ENCODE results near the gene NAA60. TPM values are rescaled to one million over a fixed set of nuclear protein-coding genes. Genes with fewer than 3 reads are reported as not detected.
A peak's percentile ranks its signal among the peaks of the same experiment; 100 is the strongest.

Gene NAA60
- total RNA-seq, 1 donor from 2014 or later, result 75.5 TPM

- H3K9me3 Mint-ChIP-seq (ENCODE audit: unreplicated experiment), result no peaks in the 10 kb centered on the region
- DNase-seq (ENCODE audit: low spot score), result peak; percentile 48
- H3K4me3 Mint-ChIP-seq (ENCODE audit: unreplicated experiment), result peak overlapping the region; percentile 98
- peaks cover 9% of the 10 kb centered on the region for H3K4me1 Mint-ChIP-seq (ENCODE audit: unreplicated experiment)
- TF ChIP-seq CTCF (IDR thresholded peaks at IDR 0.05; ENCODE audit: unreplicated experiment), result no peak
- peaks cover 32% of the 10 kb centered on the region for H3K36me3 Mint-ChIP-seq (ENCODE audit: low read depth, unreplicated experiment)
- H3K27me3 Mint-ChIP-seq (ENCODE audit: unreplicated experiment), result peaks cover 17% of the 10 kb centered on the region
- peak overlapping the region; percentile 98 for H3K27ac Mint-ChIP-seq (ENCODE audit: unreplicated experiment)
Measured at GRCh38 chr16:3444032-3444388, 530 bp downstream of the NAA60 start.

- H3K36me3 Mint-ChIP-seq (ENCODE audit: low read depth, unreplicated experiment), result peaks cover 13% of the 10 kb centered on the region
- peaks cover under 1% of the 10 kb centered on the region for H3K9me3 Mint-ChIP-seq (ENCODE audit: unreplicated experiment)
- no peak overlapping the region for H3K4me3 Mint-ChIP-seq (ENCODE audit: unreplicated experiment)
- H3K27me3 Mint-ChIP-seq (ENCODE audit: unreplicated experiment), result peaks cover 16% of the 10 kb centered on the region
- TF ChIP-seq CTCF (IDR thresholded peaks at IDR 0.05; ENCODE audit: unreplicated experiment), result no peak
- H3K4me1 Mint-ChIP-seq (ENCODE audit: unreplicated experiment), result peaks cover 29% of the 10 kb centered on the region
- no peak overlapping the region for H3K27ac Mint-ChIP-seq (ENCODE audit: unreplicated experiment)
- DNase-seq (ENCODE audit: low spot score), result no peak
Measured at GRCh38 chr16:3454093-3454492, 10.6 kb downstream of the NAA60 start.

GRCh38 chr16:3454631-3455147 lies 11.2 kb downstream of the NAA60 start:
- no peak for TF ChIP-seq CTCF (IDR thresholded peaks at IDR 0.05; ENCODE audit: unreplicated experiment)
- Mint-ChIP-seq H3K9me3 (ENCODE audit: unreplicated experiment) (peaks cover 4% of the 10 kb centered on the region), H3K27me3 (ENCODE audit: unreplicated experiment) (peaks cover 16% of the 10 kb centered on the region), H3K36me3 (ENCODE audit: low read depth, unreplicated experiment) (peaks cover 14% of the 10 kb centered on the region), H3K4me3 (ENCODE audit: unreplicated experiment) (no peak overlapping the region), H3K27ac (ENCODE audit: unreplicated experiment) (peak overlapping the region; percentile 49), H3K4me1 (ENCODE audit: unreplicated experiment) (peaks cover 35% of the 10 kb centered on the region)
- no peak for DNase-seq (ENCODE audit: low spot score)

- TF ChIP-seq CTCF (IDR thresholded peaks at IDR 0.05; ENCODE audit: unreplicated experiment), result peak; percentile 55
- Mint-ChIP-seq H3K27me3 (ENCODE audit: unreplicated experiment) (peaks cover 22% of the 10 kb centered on the region), H3K27ac (ENCODE audit: unreplicated experiment) (peak overlapping the region; percentile 92), H3K4me3 (ENCODE audit: unreplicated experiment) (peak overlapping the region; percentile 81), H3K36me3 (ENCODE audit: low read depth, unreplicated experiment) (peaks cover 12% of the 10 kb centered on the region), H3K9me3 (ENCODE audit: unreplicated experiment) (peaks cover 4% of the 10 kb centered on the region), H3K4me1 (ENCODE audit: unreplicated experiment) (peaks cover 47% of the 10 kb centered on the region)
- DNase-seq (ENCODE audit: low spot score), result peak; percentile 96
Measured at GRCh38 chr16:3457434-3458252, 14.2 kb downstream of the NAA60 start.

GRCh38 chr16:3458278-3458851 lies 14.9 kb downstream of the NAA60 start:
- Mint-ChIP-seq H3K9me3 (ENCODE audit: unreplicated experiment) (peaks cover 4% of the 10 kb centered on the region), H3K4me1 (ENCODE audit: unreplicated experiment) (peaks cover 47% of the 10 kb centered on the region), H3K27ac (ENCODE audit: unreplicated experiment) (peak overlapping the region; percentile 96), H3K27me3 (ENCODE audit: unreplicated experiment) (peaks cover 22% of the 10 kb centered on the region), H3K4me3 (ENCODE audit: unreplicated experiment) (peak overlapping the region; percentile 95), H3K36me3 (ENCODE audit: low read depth, unreplicated experiment) (peaks cover 12% of the 10 kb centered on the region)
- no peak for TF ChIP-seq CTCF (IDR thresholded peaks at IDR 0.05; ENCODE audit: unreplicated experiment)
- peak; percentile 31 for DNase-seq (ENCODE audit: low spot score)
